SK-N-SH treated with all-trans-retinoic acid at 6 μM for 48 hours (cell line): ENCODE data around the gene MATCAP1.
A peak's percentile ranks its signal among the peaks of the same experiment; 100 is the strongest.

Source experiments
- ATAC-seq: fragments of 200-7000 bp; cut with Tn5 transposase; 3 replicates; pipeline ENCODE4 v1.9.1; 2020; ENCODE audit warnings: mild to moderate bottlenecking, moderate library complexity
- ARNTL ChIP-seq: fragments of 450-650 bp; formaldehyde crosslinking; IDR thresholded peaks from 2 replicates; pipeline ENCODE4 v1.5.0; 2020; ENCODE audit warnings: low read depth, mild to moderate bottlenecking, moderate library complexity, borderline replicate concordance
- BACH2 ChIP-seq: fragments of 250-450 bp; sonication (Bioruptor Pico); IDR thresholded peaks from 2 replicates; pipeline ENCODE4 v1.9.0; 2021; ENCODE audit warnings: mild to moderate bottlenecking, borderline replicate concordance
- CSDC2 ChIP-seq: fragments of 250-450 bp; sonication (Bioruptor Pico); IDR thresholded peaks from 2 replicates; pipeline ENCODE4 v1.5.0; 2020; ENCODE audit warnings: mild to moderate bottlenecking, moderate library complexity
- ESRRG ChIP-seq: fragments of 250-450 bp; sonication (Bioruptor Pico); IDR thresholded peaks from 2 replicates; pipeline ENCODE4 v1.6.1; 2021; ENCODE audit warnings: mild to moderate bottlenecking
- GLIS3 ChIP-seq: fragments of 250-450 bp; sonication (Bioruptor Pico); IDR thresholded peaks from 2 replicates; pipeline ENCODE4 v1.5.0; 2020; ENCODE audit warnings: mild to moderate bottlenecking, moderate library complexity
- ISL1 ChIP-seq: fragments of 250-450 bp; sonication (Bioruptor Pico); IDR thresholded peaks from 2 replicates; pipeline ENCODE4 v2.1.2; 2022; ENCODE audit warnings: mild to moderate bottlenecking, moderate library complexity
- OSR1 ChIP-seq: fragments of 250-450 bp; sonication (Bioruptor Pico); IDR thresholded peaks from 2 replicates; pipeline ENCODE4 v1.8.0; 2022; ENCODE audit warnings: moderate library complexity, mild to moderate bottlenecking, inconsistent platforms
- PPARA ChIP-seq: fragments of 250-450 bp; sonication (Bioruptor Pico); IDR thresholded peaks from 2 replicates; pipeline ENCODE4 v1.5.0; 2020; ENCODE audit warnings: mild to moderate bottlenecking, borderline replicate concordance
- SNAI2 ChIP-seq: fragments of 250-450 bp; sonication (Bioruptor Pico); IDR thresholded peaks from 2 replicates; pipeline ENCODE4 v1.5.0; 2020; ENCODE audit warnings: mild to moderate bottlenecking, moderate library complexity
- TCF4 ChIP-seq: fragments of 250-450 bp; sonication (Bioruptor Pico); IDR thresholded peaks from 2 replicates; pipeline ENCODE4 v1.8.0; 2021; ENCODE audit warnings: mild to moderate bottlenecking, moderate library complexity, borderline replicate concordance
- TOX ChIP-seq: fragments of 250-450 bp; sonication (Bioruptor Pico); IDR thresholded peaks from 2 replicates; pipeline ENCODE4 v1.8.0; 2021; ENCODE audit warnings: mild to moderate bottlenecking, moderate library complexity, borderline replicate concordance
- ZC3H10 ChIP-seq: fragments of 250-450 bp; sonication (Bioruptor Pico); IDR thresholded peaks from 2 replicates; pipeline ENCODE4 v1.5.1; 2021; ENCODE audit warnings: mild to moderate bottlenecking, moderate library complexity
- ZFP3 ChIP-seq: fragments of 250-450 bp; sonication (Bioruptor Pico); IDR thresholded peaks from 2 replicates; pipeline ENCODE4 v1.5.0; 2020; ENCODE audit warnings: mild to moderate bottlenecking, moderate library complexity
- ZFP30 ChIP-seq: fragments of 450-650 bp; formaldehyde crosslinking; IDR thresholded peaks from 2 replicates; pipeline ENCODE4 v1.5.0; 2022; ENCODE audit warnings: mild to moderate bottlenecking, moderate library complexity
- ZNF565 ChIP-seq: fragments of 450-650 bp; formaldehyde crosslinking; conservative IDR thresholded peaks from 2 replicates; pipeline ENCODE4 v1.5.0; 2020; ENCODE audit warnings: low read depth, mild to moderate bottlenecking, moderate library complexity
- ZNF8 ChIP-seq: fragments of 450-650 bp; formaldehyde crosslinking; IDR thresholded peaks from 2 replicates; pipeline ENCODE4 v1.5.0; 2020; ENCODE audit warnings: mild to moderate bottlenecking, moderate library complexity
- TF ChIP-seq, protein P1 (sequence below): fragments of 250-450 bp; sonication (Bioruptor Pico); IDR thresholded peaks from 2 replicates; pipeline ENCODE4 v1.5.0; 2020; ENCODE audit warnings: mild to moderate bottlenecking, moderate library complexity
- TF ChIP-seq, protein P2 (sequence below): fragments of 250-450 bp; sonication (Bioruptor Pico); IDR thresholded peaks from 2 replicates; pipeline ENCODE4 v1.5.1; 2021; ENCODE audit warnings: mild to moderate bottlenecking, moderate library complexity
- TF ChIP-seq, protein P3 (sequence below): fragments of 250-450 bp; sonication (Bioruptor Pico); IDR thresholded peaks from 2 replicates; pipeline ENCODE4 v1.5.1; 2020; ENCODE audit warnings: low read depth, mild to moderate bottlenecking, moderate library complexity
- TF ChIP-seq, protein P4 (sequence below): fragments of 250-450 bp; sonication (Bioruptor Pico); IDR thresholded peaks from 2 replicates; pipeline ENCODE4 v1.8.0; 2020; ENCODE audit warnings: mild to moderate bottlenecking, moderate library complexity, borderline replicate concordance
- TF ChIP-seq, protein P5 (sequence below): fragments of 250-450 bp; sonication (Bioruptor Pico); IDR thresholded peaks from 2 replicates; pipeline ENCODE4 v1.8.0; 2021; ENCODE audit warnings: low read depth, mild to moderate bottlenecking, moderate library complexity, borderline replicate concordance

MATCAP1 gene

DNA sequence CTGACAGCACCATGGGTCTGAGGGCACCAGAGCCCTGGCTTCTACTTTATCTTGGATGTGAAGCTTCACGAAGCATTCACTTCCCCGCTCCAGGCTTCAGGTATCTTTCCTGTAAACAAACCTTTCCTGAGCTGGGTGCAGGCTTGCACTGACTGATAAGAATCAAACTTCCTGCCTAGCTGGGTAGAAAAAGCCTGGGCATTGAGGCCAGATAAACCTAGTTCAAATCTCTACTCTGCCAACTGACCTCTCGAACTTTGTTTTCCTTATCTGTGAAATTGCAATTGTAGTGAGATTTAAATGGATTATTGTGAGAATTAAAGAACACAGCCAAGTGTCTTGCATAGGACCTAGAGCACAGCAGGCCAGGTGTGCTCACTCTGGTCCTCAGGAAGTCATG, 40.2 kb upstream of the MATCAP1 start (continued):
- TF ChIP-seq, protein P1, sequence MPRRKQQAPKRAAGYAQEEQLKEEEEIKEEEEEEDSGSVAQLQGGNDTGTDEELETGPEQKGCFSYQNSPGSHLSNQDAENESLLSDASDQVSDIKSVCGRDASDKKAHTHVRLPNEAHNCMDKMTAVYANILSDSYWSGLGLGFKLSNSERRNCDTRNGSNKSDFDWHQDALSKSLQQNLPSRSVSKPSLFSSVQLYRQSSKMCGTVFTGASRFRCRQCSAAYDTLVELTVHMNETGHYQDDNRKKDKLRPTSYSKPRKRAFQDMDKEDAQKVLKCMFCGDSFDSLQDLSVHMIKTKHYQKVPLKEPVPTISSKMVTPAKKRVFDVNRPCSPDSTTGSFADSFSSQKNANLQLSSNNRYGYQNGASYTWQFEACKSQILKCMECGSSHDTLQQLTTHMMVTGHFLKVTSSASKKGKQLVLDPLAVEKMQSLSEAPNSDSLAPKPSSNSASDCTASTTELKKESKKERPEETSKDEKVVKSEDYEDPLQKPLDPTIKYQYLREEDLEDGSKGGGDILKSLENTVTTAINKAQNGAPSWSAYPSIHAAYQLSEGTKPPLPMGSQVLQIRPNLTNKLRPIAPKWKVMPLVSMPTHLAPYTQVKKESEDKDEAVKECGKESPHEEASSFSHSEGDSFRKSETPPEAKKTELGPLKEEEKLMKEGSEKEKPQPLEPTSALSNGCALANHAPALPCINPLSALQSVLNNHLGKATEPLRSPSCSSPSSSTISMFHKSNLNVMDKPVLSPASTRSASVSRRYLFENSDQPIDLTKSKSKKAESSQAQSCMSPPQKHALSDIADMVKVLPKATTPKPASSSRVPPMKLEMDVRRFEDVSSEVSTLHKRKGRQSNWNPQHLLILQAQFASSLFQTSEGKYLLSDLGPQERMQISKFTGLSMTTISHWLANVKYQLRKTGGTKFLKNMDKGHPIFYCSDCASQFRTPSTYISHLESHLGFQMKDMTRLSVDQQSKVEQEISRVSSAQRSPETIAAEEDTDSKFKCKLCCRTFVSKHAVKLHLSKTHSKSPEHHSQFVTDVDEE (CRISPR knock-in tag) = no peak
- TF ChIP-seq TOX (CRISPR knock-in tag) = no peak
- TF ChIP-seq ZFP30 (CRISPR knock-in tag) = no peak

DNA sequence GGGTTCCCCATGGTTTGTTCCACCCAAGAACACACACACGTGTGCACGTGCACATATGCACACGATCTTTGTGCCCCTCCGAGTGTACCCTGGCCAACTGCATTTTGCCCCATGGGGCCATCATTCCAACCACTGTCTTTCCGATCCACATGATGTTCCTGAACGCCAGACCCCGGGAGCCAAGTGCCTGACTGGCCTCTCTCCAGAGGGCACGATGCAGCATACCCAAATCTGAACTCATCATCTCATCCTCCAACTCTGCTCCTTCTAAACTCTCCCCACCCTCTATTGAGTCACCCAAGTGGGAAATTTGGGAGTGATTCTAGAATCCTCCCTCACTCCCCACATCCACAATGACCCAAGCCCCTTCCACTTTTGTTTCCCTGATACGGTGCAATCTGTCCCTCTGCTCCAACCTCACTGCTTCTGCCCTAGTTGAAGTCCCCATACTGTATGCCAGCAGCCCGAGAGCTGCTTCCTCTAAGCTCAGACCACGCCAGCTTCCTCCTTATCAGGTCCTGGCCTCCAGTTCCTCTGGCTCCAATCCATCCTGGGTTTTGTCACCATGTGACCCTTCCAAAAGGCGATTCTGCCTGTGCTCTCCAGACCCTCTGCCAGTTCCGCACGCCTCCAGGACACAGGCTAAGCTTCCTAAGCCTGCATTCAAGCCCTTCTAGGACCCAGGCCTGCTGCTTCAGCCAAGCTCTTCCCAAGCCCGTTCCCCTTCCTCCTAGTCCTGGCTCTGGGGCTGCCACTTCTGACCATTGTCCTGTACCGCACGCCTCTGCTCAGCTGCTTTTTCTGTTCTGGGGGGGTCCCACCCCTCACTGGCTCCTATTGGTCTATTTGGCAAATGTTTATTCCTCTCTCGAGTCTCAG, 33.1 kb upstream of the MATCAP1 start:
- ATAC-seq = peak; percentile 13; the same call in 1 of the 3 replicates

DNA sequence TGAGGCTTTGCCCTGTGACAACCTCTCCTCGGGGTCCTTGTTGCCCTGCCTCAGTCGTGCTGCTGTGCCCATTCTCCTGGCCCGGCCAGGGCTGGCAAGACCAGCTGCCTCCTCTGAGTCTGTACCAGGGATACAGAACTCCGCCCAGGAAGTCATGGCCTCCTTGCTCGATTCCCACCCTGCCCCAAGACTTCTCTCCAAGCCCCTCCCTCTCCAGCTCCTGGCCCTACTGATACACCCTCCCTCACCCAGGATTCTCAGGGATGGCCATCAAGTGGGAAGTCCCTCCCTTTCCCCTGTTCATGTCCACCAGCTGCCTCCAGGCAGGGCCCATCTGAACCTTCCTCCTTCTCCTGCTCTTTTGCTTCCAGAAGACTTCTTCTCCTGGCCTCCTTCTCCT, 31.9 kb upstream of the MATCAP1 start:
- no peak for ATAC-seq
- no peak for TF ChIP-seq ZNF8 (CRISPR knock-in tag)
- no peak for TF ChIP-seq ZFP3 (CRISPR knock-in tag)
- no peak for TF ChIP-seq ZFP30 (CRISPR knock-in tag)
- no peak for TF ChIP-seq GLIS3 (CRISPR knock-in tag)
- TF ChIP-seq ZNF565 (CRISPR knock-in tag) = no peak
- TF ChIP-seq, protein P2, sequence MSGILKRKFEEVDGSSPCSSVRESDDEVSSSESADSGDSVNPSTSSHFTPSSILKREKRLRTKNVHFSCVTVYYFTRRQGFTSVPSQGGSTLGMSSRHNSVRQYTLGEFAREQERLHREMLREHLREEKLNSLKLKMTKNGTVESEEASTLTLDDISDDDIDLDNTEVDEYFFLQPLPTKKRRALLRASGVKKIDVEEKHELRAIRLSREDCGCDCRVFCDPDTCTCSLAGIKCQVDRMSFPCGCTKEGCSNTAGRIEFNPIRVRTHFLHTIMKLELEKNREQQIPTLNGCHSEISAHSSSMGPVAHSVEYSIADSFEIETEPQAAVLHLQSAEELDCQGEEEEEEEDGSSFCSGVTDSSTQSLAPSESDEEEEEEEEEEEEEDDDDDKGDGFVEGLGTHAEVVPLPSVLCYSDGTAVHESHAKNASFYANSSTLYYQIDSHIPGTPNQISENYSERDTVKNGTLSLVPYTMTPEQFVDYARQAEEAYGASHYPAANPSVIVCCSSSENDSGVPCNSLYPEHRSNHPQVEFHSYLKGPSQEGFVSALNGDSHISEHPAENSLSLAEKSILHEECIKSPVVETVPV = no peak
- TF ChIP-seq, protein P1 (CRISPR knock-in tag) = no peak

More for the DNA sequence above, 33.1 kb upstream of the MATCAP1 start:
- TF ChIP-seq BACH2 (CRISPR knock-in tag) (no peak), TOX (CRISPR knock-in tag) (no peak), OSR1 (CRISPR knock-in tag) (no peak), ZFP30 (CRISPR knock-in tag) (no peak), ZNF565 (CRISPR knock-in tag) (no peak), TCF4 (CRISPR knock-in tag) (no peak), SNAI2 (no peak), ESRRG (CRISPR knock-in tag) (no peak), ARNTL (CRISPR knock-in tag) (no peak), CSDC2 (CRISPR knock-in tag) (no peak), ZC3H10 (CRISPR knock-in tag) (no peak), GLIS3 (CRISPR knock-in tag) (no peak), ISL1 (CRISPR knock-in tag) (no peak), PPARA (CRISPR knock-in tag) (no peak), ZFP3 (CRISPR knock-in tag) (no peak)
- TF ChIP-seq, protein P1 (CRISPR knock-in tag) = no peak
- TF ChIP-seq, protein P3, sequence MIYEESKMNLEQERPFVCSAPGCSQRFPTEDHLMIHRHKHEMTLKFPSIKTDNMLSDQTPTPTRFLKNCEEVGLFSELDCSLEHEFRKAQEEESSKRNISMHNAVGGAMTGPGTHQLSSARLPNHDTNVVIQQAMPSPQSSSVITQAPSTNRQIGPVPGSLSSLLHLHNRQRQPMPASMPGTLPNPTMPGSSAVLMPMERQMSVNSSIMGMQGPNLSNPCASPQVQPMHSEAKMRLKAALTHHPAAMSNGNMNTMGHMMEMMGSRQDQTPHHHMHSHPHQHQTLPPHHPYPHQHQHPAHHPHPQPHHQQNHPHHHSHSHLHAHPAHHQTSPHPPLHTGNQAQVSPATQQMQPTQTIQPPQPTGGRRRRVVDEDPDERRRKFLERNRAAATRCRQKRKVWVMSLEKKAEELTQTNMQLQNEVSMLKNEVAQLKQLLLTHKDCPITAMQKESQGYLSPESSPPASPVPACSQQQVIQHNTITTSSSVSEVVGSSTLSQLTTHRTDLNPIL (CRISPR knock-in tag) = no peak
- TF ChIP-seq, protein P4, sequence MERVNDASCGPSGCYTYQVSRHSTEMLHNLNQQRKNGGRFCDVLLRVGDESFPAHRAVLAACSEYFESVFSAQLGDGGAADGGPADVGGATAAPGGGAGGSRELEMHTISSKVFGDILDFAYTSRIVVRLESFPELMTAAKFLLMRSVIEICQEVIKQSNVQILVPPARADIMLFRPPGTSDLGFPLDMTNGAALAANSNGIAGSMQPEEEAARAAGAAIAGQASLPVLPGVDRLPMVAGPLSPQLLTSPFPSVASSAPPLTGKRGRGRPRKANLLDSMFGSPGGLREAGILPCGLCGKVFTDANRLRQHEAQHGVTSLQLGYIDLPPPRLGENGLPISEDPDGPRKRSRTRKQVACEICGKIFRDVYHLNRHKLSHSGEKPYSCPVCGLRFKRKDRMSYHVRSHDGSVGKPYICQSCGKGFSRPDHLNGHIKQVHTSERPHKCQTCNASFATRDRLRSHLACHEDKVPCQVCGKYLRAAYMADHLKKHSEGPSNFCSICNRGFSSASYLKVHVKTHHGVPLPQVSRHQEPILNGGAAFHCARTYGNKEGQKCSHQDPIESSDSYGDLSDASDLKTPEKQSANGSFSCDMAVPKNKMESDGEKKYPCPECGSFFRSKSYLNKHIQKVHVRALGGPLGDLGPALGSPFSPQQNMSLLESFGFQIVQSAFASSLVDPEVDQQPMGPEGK = no peak
- TF ChIP-seq, protein P5, sequence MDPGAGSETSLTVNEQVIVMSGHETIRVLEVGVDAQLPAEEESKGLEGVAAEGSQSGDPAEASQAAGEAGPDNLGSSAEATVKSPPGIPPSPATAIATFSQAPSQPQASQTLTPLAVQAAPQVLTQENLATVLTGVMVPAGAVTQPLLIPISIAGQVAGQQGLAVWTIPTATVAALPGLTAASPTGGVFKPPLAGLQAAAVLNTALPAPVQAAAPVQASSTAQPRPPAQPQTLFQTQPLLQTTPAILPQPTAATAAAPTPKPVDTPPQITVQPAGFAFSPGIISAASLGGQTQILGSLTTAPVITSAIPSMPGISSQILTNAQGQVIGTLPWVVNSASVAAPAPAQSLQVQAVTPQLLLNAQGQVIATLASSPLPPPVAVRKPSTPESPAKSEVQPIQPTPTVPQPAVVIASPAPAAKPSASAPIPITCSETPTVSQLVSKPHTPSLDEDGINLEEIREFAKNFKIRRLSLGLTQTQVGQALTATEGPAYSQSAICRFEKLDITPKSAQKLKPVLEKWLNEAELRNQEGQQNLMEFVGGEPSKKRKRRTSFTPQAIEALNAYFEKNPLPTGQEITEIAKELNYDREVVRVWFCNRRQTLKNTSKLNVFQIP (CRISPR knock-in tag) = no peak
